Measurements from ENCODE around the gene MUC13.

The MUC13 gene

DNA sequence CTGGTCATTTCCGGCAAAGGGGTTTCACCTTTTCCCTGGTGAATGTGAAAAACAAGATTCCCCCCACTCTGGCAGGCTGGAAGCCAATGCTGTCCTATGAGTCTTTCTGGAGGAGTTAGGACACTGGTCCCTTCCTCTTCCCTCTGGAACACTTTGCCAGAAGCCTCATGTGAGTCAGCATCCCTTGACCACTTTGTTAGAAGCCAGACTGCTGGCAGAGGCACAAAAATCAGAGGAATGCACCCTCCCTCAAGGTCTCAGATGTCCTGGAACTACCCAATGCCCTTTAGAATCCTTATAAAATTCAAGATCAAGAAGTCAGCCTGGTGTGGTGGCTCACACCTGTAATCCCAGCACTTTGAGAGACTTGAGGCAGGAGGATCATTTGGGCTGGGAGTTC is 74.0 kb downstream of the MUC13 start (continued):
- TF ChIP-seq CSRNP3 (CRISPR knock-in tag; IDR thresholded peaks at IDR 0.05) (no peak), ESRRG (CRISPR knock-in tag; IDR thresholded peaks at IDR 0.05) (no peak), TOX (CRISPR knock-in tag; IDR thresholded peaks at IDR 0.05; ENCODE audit: borderline replicate concordance) (peak; percentile 33; the same call in 1 of the 2 replicates), SNAI2 (CRISPR knock-in tag; IDR thresholded peaks at IDR 0.05) (no peak), PATZ1 (CRISPR knock-in tag; IDR thresholded peaks at IDR 0.05; ENCODE audit: borderline replicate concordance) (no peak)

GRCh38 chr3:124859025-124859424 is 75.5 kb downstream of the MUC13 start:
- ATAC-seq, result peak; percentile 31
- TF ChIP-seq ZFP3 (CRISPR knock-in tag; IDR thresholded peaks at IDR 0.05) (no peak), ZNF70 (CRISPR knock-in tag; IDR thresholded peaks at IDR 0.05) (no peak), SNAI2 (CRISPR knock-in tag; IDR thresholded peaks at IDR 0.05) (no peak), ZC3H10 (CRISPR knock-in tag; IDR thresholded peaks at IDR 0.05) (no peak), OSR1 (CRISPR knock-in tag; IDR thresholded peaks at IDR 0.05) (no peak), POU6F1 (CRISPR knock-in tag; IDR thresholded peaks at IDR 0.05; ENCODE audit: borderline replicate concordance, low read depth) (no peak), CSRNP3 (CRISPR knock-in tag; IDR thresholded peaks at IDR 0.05) (no peak), ZFP30 (CRISPR knock-in tag; IDR thresholded peaks at IDR 0.05) (no peak), PATZ1 (CRISPR knock-in tag; IDR thresholded peaks at IDR 0.05; ENCODE audit: borderline replicate concordance) (no peak), RARB (CRISPR knock-in tag; IDR thresholded peaks at IDR 0.05) (no peak), ESRRG (CRISPR knock-in tag; IDR thresholded peaks at IDR 0.05) (no peak), TOX (CRISPR knock-in tag; IDR thresholded peaks at IDR 0.05; ENCODE audit: borderline replicate concordance) (no peak), ZNF8 (CRISPR knock-in tag; IDR thresholded peaks at IDR 0.05) (no peak), CSDC2 (CRISPR knock-in tag; IDR thresholded peaks at IDR 0.05) (no peak), TCF4 (CRISPR knock-in tag; IDR thresholded peaks at IDR 0.05; ENCODE audit: borderline replicate concordance) (no peak), PPARA (CRISPR knock-in tag; IDR thresholded peaks at IDR 0.05; ENCODE audit: borderline replicate concordance) (no peak), GLIS3 (CRISPR knock-in tag; IDR thresholded peaks at IDR 0.05) (no peak), CREB5 (CRISPR knock-in tag; IDR thresholded peaks at IDR 0.05; ENCODE audit: low read depth) (no peak)
- TF ChIP-seq, protein P1, sequence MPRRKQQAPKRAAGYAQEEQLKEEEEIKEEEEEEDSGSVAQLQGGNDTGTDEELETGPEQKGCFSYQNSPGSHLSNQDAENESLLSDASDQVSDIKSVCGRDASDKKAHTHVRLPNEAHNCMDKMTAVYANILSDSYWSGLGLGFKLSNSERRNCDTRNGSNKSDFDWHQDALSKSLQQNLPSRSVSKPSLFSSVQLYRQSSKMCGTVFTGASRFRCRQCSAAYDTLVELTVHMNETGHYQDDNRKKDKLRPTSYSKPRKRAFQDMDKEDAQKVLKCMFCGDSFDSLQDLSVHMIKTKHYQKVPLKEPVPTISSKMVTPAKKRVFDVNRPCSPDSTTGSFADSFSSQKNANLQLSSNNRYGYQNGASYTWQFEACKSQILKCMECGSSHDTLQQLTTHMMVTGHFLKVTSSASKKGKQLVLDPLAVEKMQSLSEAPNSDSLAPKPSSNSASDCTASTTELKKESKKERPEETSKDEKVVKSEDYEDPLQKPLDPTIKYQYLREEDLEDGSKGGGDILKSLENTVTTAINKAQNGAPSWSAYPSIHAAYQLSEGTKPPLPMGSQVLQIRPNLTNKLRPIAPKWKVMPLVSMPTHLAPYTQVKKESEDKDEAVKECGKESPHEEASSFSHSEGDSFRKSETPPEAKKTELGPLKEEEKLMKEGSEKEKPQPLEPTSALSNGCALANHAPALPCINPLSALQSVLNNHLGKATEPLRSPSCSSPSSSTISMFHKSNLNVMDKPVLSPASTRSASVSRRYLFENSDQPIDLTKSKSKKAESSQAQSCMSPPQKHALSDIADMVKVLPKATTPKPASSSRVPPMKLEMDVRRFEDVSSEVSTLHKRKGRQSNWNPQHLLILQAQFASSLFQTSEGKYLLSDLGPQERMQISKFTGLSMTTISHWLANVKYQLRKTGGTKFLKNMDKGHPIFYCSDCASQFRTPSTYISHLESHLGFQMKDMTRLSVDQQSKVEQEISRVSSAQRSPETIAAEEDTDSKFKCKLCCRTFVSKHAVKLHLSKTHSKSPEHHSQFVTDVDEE (CRISPR knock-in tag; IDR thresholded peaks at IDR 0.05), result no peak
